ENCODE measurements around the gene TNS1. TPM values are rescaled to one million over a fixed set of nuclear protein-coding genes. Genes with fewer than 3 reads are reported as not detected.

TNS1 gene
- total RNA-seq, 1 experiment from 2014 or later: 4.5 TPM

DNA sequence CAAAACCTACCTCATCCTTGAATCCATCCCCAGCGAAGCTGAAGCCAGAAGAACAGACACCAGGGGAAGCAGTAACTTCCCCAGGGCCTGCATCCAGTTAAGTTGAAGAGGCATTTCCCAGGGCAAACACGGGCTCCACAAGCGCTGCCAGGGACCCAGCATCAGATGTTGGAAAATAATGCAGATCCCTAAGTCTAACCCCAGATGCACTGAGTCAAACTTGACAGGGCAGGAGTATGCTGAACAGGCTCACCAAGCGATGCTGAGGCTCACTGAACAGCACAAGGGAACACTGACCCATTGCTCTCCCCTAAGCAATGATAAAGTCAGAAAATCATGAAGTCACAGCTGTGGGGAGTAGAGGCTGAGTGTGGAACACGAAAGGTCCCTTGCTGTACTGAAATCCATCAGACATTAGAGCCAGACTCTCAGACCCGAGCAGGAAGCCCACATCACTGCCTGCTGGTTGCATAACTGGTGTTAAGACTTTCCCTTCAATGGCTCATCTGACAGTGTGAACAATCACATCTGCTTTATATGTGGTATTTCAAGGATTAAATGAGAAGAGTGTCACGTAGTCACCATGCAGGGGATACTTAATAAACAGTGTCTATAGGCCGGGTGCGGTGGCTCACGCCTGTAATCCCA is 36.2 kb downstream of the TNS1 start:
- Mint-ChIP-seq H3K9me3 (no peaks in the 10 kb centered on the region), H3K4me1 (peaks cover 21% of the 10 kb centered on the region), H3K4me3 (no peak overlapping the region), H3K27me3 (ENCODE audit: low read depth) (no peaks in the 10 kb centered on the region; the same call in 1 of the 2 replicates), H3K27ac (no peak overlapping the region), H3K36me3 (no peaks in the 10 kb centered on the region)
- TF ChIP-seq ZNF121 (CRISPR knock-in tag; IDR thresholded peaks at IDR 0.05): no peak
- no peak for TF ChIP-seq MXD4 (CRISPR knock-in tag; IDR thresholded peaks at IDR 0.05; ENCODE audit: borderline replicate concordance)
- no peak for TF ChIP-seq IRF2 (CRISPR knock-in tag; IDR thresholded peaks at IDR 0.05; ENCODE audit: borderline replicate concordance, low read depth)
- no peak for TF ChIP-seq FOXP1 (CRISPR knock-in tag; IDR thresholded peaks at IDR 0.05; ENCODE audit: borderline replicate concordance)
- no peak for TF ChIP-seq ESRRA (CRISPR knock-in tag; IDR thresholded peaks at IDR 0.05; ENCODE audit: borderline replicate concordance)
- TF ChIP-seq ZNF232 (CRISPR knock-in tag; IDR thresholded peaks at IDR 0.05): no peak
- TF ChIP-seq, protein P1, sequence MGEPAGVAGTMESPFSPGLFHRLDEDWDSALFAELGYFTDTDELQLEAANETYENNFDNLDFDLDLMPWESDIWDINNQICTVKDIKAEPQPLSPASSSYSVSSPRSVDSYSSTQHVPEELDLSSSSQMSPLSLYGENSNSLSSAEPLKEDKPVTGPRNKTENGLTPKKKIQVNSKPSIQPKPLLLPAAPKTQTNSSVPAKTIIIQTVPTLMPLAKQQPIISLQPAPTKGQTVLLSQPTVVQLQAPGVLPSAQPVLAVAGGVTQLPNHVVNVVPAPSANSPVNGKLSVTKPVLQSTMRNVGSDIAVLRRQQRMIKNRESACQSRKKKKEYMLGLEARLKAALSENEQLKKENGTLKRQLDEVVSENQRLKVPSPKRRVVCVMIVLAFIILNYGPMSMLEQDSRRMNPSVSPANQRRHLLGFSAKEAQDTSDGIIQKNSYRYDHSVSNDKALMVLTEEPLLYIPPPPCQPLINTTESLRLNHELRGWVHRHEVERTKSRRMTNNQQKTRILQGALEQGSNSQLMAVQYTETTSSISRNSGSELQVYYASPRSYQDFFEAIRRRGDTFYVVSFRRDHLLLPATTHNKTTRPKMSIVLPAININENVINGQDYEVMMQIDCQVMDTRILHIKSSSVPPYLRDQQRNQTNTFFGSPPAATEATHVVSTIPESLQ (CRISPR knock-in tag; IDR thresholded peaks at IDR 0.05): no peak
- no peak for TF ChIP-seq OVOL2 (CRISPR knock-in tag; IDR thresholded peaks at IDR 0.05; ENCODE audit: borderline replicate concordance)
- TF ChIP-seq ZNF416 (CRISPR knock-in tag; IDR thresholded peaks at IDR 0.05): no peak
- ATAC-seq: no peak
- ChIA-PET CTCF (interaction anchor here (0.8 to 2.8 kb wide), 3 partner anchors 19 to 181 kb away, joined by 3 to 18 read pairs (median 9); no protein-coding TSS in a partner anchor), POLR2A (interaction anchor here (0.6 kb wide), 1 partner anchor 54 kb away, joined by 3 read pairs; no protein-coding TSS in a partner anchor)
- no peak for DNase-seq (ENCODE audit: low spot score)

DNA sequence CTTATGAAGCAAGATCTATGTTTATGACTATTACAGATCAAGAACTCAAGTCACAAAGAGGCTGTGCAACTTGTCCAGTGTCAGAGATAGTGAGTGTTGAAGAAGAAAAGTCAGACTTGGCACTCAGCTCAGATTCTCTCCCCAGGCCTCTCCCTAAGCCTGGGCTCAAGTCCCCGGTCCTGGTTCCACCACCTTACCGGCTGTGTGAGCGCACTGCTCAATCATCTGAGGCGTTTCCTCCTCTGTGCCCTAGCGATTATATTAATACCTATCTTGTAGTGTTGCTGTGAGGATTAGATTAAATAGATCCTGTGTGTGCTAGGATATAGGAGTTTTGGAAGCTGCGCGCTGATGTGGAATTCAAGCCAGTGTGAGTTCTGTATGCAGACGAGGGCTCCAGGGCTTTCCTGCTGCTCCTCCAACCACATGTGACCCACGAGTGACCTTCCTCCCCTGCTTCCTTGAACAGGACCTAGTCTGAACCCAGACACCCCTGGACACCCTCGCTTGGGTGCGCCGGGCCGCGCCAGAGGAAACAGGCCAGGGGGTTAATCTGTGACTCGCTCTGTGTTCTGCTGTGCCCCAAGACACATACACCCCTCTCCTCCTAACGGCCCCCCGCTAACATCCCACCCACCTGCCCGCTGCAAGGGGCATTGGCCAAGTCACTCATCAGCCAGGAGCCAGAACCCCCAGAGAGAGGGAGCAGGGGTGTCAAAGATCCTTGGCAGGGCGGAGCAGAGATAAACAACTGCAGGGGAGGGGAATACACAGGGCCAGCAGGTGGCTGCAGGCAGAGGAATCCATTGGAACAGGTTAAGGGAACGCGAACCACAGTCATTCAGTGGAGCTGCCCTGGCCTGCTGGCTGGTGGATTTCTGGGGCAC is 38.3 kb downstream of the TNS1 start:
- ChIA-PET CTCF (interaction anchor here (0.9 to 2.8 kb wide), 8 partner anchors 15 to 78 kb away, joined by 3 to 18 read pairs (median 4); no protein-coding TSS in a partner anchor), POLR2A (no interaction called here)
- Mint-ChIP-seq H3K36me3 (no peaks in the 10 kb centered on the region), H3K27ac (no peak overlapping the region), H3K4me3 (no peak overlapping the region), H3K27me3 (ENCODE audit: low read depth) (no peaks in the 10 kb centered on the region; the same call in 1 of the 2 replicates), H3K4me1 (peaks cover 21% of the 10 kb centered on the region), H3K9me3 (no peaks in the 10 kb centered on the region)
- peak; percentile 56 for TF ChIP-seq ZNF423 (CRISPR knock-in tag; IDR thresholded peaks at IDR 0.05)
- TF ChIP-seq, protein P2, sequence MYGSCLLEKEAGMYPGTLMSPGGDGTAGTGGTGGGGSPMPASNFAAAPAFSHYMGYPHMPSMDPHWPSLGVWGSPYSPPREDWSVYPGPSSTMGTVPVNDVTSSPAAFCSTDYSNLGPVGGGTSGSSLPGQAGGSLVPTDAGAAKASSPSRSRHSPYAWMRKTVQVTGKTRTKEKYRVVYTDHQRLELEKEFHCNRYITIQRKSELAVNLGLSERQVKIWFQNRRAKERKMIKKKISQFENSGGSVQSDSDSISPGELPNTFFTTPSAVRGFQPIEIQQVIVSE (CRISPR knock-in tag; IDR thresholded peaks at IDR 0.05; ENCODE audit: borderline replicate concordance): no peak
- ATAC-seq: peak; percentile 79
- DNase-seq (ENCODE audit: low spot score): no peak

DNA sequence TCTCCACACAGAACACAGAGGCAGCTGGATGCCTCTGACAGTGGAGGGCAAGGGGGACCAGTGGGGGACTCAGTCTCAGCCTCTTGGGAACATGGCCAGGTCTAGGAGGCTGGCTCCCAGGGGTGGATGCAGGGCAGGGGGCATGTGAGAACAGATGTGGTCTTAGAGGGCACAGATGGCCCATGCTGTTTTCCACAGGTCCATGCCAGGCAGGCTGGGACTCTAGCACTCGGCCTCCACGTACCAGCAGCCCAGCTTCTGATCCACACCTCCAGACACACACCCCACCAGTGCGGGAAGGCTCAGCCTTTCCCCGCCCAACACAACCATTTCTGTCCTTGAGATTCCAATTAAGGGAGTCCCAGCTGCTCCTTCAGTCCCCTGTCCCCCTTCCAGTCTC is 42.4 kb downstream of the TNS1 start:
- ATAC-seq (no peak), DNase-seq (ENCODE audit: low spot score) (no peak)
- peaks cover 13% of the 10 kb centered on the region for H3K4me1 Mint-ChIP-seq
- no peak overlapping the region for H3K27ac Mint-ChIP-seq
- no peak overlapping the region for H3K4me3 Mint-ChIP-seq
- ChIA-PET CTCF (interaction anchor here (1.0 to 1.9 kb wide), 2 partner anchors 10 to 175 kb away, joined by 3 to 9 read pairs; no protein-coding TSS in a partner anchor), POLR2A (no interaction called here)
- H3K27me3 Mint-ChIP-seq (ENCODE audit: low read depth): no peaks in the 10 kb centered on the region; the same call in 1 of the 2 replicates
- no peaks in the 10 kb centered on the region for H3K9me3 Mint-ChIP-seq
- H3K36me3 Mint-ChIP-seq: no peaks in the 10 kb centered on the region
- no peak for TF ChIP-seq ZNF219 (CRISPR knock-in tag; IDR thresholded peaks at IDR 0.05; ENCODE audit: borderline replicate concordance)
- TF ChIP-seq, protein P2 (CRISPR knock-in tag; IDR thresholded peaks at IDR 0.05; ENCODE audit: borderline replicate concordance): no peak
- TF ChIP-seq, protein P3, sequence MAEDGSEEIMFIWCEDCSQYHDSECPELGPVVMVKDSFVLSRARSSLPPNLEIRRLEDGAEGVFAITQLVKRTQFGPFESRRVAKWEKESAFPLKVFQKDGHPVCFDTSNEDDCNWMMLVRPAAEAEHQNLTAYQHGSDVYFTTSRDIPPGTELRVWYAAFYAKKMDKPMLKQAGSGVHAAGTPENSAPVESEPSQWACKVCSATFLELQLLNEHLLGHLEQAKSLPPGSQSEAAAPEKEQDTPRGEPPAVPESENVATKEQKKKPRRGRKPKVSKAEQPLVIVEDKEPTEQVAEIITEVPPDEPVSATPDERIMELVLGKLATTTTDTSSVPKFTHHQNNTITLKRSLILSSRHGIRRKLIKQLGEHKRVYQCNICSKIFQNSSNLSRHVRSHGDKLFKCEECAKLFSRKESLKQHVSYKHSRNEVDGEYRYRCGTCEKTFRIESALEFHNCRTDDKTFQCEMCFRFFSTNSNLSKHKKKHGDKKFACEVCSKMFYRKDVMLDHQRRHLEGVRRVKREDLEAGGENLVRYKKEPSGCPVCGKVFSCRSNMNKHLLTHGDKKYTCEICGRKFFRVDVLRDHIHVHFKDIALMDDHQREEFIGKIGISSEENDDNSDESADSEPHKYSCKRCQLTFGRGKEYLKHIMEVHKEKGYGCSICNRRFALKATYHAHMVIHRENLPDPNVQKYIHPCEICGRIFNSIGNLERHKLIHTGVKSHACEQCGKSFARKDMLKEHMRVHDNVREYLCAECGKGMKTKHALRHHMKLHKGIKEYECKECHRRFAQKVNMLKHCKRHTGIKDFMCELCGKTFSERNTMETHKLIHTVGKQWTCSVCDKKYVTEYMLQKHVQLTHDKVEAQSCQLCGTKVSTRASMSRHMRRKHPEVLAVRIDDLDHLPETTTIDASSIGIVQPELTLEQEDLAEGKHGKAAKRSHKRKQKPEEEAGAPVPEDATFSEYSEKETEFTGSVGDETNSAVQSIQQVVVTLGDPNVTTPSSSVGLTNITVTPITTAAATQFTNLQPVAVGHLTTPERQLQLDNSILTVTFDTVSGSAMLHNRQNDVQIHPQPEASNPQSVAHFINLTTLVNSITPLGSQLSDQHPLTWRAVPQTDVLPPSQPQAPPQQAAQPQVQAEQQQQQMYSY (CRISPR knock-in tag; IDR thresholded peaks at IDR 0.05): no peak
- TF ChIP-seq, protein P4, sequence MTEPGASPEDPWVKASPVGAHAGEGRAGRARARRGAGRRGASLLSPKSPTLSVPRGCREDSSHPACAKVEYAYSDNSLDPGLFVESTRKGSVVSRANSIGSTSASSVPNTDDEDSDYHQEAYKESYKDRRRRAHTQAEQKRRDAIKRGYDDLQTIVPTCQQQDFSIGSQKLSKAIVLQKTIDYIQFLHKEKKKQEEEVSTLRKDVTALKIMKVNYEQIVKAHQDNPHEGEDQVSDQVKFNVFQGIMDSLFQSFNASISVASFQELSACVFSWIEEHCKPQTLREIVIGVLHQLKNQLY (CRISPR knock-in tag; IDR thresholded peaks at IDR 0.05): no peak
- TF ChIP-seq, protein P5, sequence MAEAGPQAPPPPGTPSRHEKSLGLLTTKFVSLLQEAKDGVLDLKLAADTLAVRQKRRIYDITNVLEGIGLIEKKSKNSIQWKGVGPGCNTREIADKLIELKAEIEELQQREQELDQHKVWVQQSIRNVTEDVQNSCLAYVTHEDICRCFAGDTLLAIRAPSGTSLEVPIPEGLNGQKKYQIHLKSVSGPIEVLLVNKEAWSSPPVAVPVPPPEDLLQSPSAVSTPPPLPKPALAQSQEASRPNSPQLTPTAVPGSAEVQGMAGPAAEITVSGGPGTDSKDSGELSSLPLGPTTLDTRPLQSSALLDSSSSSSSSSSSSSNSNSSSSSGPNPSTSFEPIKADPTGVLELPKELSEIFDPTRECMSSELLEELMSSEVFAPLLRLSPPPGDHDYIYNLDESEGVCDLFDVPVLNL (CRISPR knock-in tag; IDR thresholded peaks at IDR 0.05; ENCODE audit: borderline replicate concordance, low read depth): no peak
- TF ChIP-seq, protein P6, sequence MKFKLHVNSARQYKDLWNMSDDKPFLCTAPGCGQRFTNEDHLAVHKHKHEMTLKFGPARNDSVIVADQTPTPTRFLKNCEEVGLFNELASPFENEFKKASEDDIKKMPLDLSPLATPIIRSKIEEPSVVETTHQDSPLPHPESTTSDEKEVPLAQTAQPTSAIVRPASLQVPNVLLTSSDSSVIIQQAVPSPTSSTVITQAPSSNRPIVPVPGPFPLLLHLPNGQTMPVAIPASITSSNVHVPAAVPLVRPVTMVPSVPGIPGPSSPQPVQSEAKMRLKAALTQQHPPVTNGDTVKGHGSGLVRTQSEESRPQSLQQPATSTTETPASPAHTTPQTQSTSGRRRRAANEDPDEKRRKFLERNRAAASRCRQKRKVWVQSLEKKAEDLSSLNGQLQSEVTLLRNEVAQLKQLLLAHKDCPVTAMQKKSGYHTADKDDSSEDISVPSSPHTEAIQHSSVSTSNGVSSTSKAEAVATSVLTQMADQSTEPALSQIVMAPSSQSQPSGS (CRISPR knock-in tag; IDR thresholded peaks at IDR 0.05; ENCODE audit: borderline replicate concordance, low read depth): no peak

Data from WTC11 (cell line).